Upper lobe of right lung (tissue), 1 donor: Measurements from ENCODE around the gene TMEM80. TPM values are rescaled to one million over a fixed set of nuclear protein-coding genes. Genes with fewer than 3 reads are reported as not detected.
A peak's percentile ranks its signal among the peaks of the same experiment; 100 is the strongest.

ENCODE experiments used
- ATAC-seq: fragments of 200-7000 bp; cut with Tn5 transposase; one replicate; pipeline ENCODE4 v1.9.1; 2020; ENCODE audit warnings: mild to moderate bottlenecking, moderate library complexity
- DNase-seq: peaks from one replicate; pipeline ENCODE4 v3.0.0-alpha.2; 2020
- H3K27ac ChIP-seq: fragments of 200-600 bp; one replicate; pipeline ENCODE4 v1.8.0; 2022
- H3K27me3 ChIP-seq: fragments of 200-600 bp; one replicate; pipeline ENCODE4 v1.8.0; 2022; ENCODE audit warnings: mild to moderate bottlenecking
- H3K36me3 ChIP-seq: fragments of 200-600 bp; one replicate; pipeline ENCODE4 v1.8.0; 2022
- H3K4me1 ChIP-seq: fragments of 200-600 bp; one replicate; pipeline ENCODE4 v1.8.0; 2022
- H3K4me3 ChIP-seq: fragments of 200-600 bp; one replicate; pipeline ENCODE4 v1.8.0; 2022; ENCODE audit warnings: mild to moderate bottlenecking
- H3K9me3 ChIP-seq: fragments of 200-600 bp; one replicate; pipeline ENCODE4 v1.8.0; 2022
- intact Hi-C: fragments of 100-400 bp; cut with DNase I; formaldehyde crosslinking; loops from one replicate; pipeline ENCODE4 v1.11.0; 2022
- total RNA-seq: library from RNA; stranded (reverse); fragmentation: NEBNext Ultra II Directional; extraction: Animal tissue kit (Norgen Biotek cat#: 25700); gene quantifications from one replicate; pipeline ENCODE4 v1.2.1, GENCODE V29; 2021
- TF ChIP-seq, protein P1 (sequence below): fragments of 200-600 bp; IDR thresholded peaks from one replicate; pipeline ENCODE4 v1.8.0; 2022; ENCODE audit warnings: antibody characterized with exemption
- donor health status: DM: no; HTN: yes; CAD: no; lungs with severe emphysema.

The TMEM80 gene
- total RNA-seq, 1 donor from 2014 or later = 33.2 TPM

DNA sequence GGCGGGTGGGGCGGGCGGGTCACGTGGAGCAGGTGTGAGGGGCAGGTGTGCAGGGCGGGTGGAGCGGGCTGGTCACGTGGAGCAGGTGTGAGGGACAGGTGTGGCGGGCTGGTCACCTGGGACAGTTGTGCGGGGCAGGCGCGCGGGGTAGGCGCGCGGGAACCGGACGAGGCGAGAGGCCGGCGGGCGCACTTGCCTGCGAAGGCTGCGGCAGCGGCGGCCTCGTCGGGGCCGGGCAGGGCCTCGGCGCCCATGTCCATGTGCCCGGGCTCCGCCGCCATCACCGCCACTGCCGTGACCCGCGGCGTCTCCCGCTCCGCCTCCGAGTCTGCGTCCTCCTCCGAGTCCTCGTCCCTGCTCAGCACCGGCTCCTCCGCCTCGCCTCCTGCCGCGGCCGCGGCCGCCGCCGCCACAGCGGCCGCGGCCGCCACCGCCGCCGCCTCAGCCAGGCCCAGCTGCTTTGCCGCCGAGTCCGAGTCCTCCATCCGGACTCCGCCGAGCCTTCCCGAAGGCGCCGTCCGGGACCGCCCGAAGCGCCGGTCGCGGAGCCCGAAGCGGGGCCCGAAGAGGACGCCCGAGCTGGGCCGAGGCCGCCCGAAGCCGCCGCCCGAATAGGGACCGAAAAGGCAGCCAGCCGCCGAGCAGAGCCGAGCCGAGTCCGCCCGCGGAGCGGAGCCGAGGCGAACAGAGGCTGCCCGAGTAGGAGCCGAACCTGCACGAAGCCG lies 891 bp upstream of the TMEM80 start, which contains the start of gene DEAF1:
Gene DEAF1, minus strand, starts transcription at position 660 of the 725 bp plus-strand sequence. Its CDS starts 175 bp downstream, at position 485.
- peak; percentile 91 for ATAC-seq
- H3K4me3 ChIP-seq = peak within 1 kb of the TSS; percentile 71
- H3K27ac ChIP-seq = peak within 1 kb of the TSS; percentile 99
- TF ChIP-seq, protein P1, sequence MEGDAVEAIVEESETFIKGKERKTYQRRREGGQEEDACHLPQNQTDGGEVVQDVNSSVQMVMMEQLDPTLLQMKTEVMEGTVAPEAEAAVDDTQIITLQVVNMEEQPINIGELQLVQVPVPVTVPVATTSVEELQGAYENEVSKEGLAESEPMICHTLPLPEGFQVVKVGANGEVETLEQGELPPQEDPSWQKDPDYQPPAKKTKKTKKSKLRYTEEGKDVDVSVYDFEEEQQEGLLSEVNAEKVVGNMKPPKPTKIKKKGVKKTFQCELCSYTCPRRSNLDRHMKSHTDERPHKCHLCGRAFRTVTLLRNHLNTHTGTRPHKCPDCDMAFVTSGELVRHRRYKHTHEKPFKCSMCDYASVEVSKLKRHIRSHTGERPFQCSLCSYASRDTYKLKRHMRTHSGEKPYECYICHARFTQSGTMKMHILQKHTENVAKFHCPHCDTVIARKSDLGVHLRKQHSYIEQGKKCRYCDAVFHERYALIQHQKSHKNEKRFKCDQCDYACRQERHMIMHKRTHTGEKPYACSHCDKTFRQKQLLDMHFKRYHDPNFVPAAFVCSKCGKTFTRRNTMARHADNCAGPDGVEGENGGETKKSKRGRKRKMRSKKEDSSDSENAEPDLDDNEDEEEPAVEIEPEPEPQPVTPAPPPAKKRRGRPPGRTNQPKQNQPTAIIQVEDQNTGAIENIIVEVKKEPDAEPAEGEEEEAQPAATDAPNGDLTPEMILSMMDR = no peak
- H3K9me3 ChIP-seq = no peaks in the 10 kb centered on the region
- H3K27me3 ChIP-seq = no peaks in the 10 kb centered on the region
- peaks cover 16% of the 10 kb centered on the region for H3K36me3 ChIP-seq
- intact Hi-C loops = no loop called here
- H3K4me1 ChIP-seq = peaks cover 32% of the 10 kb centered on the region
- peak; percentile 99 for DNase-seq

DNA sequence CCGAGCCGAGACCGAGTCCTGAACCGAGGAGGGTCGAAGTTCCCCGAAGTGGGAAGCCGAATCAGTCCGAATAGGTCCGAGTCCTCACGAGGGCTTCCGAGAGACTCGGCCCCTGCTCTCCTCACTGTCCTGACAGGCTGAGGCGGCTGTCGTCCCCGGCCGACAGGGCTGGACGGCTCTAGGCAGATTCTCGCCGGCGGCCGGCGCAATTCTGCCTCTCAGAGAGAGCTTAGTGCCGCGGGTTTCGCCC lies 403 bp upstream of the TMEM80 start:
- H3K27me3 ChIP-seq = no peaks in the 10 kb centered on the region
- no peak for DNase-seq
- no peaks in the 10 kb centered on the region for H3K9me3 ChIP-seq
- no peak for ATAC-seq
- peaks cover 18% of the 10 kb centered on the region for H3K36me3 ChIP-seq
- TF ChIP-seq, protein P1 = no peak
- intact Hi-C loops = no loop called here
- H3K4me3 ChIP-seq = peak overlapping the region; percentile 71
- peaks cover 32% of the 10 kb centered on the region for H3K4me1 ChIP-seq
- peak overlapping the region; percentile 99 for H3K27ac ChIP-seq

DNA sequence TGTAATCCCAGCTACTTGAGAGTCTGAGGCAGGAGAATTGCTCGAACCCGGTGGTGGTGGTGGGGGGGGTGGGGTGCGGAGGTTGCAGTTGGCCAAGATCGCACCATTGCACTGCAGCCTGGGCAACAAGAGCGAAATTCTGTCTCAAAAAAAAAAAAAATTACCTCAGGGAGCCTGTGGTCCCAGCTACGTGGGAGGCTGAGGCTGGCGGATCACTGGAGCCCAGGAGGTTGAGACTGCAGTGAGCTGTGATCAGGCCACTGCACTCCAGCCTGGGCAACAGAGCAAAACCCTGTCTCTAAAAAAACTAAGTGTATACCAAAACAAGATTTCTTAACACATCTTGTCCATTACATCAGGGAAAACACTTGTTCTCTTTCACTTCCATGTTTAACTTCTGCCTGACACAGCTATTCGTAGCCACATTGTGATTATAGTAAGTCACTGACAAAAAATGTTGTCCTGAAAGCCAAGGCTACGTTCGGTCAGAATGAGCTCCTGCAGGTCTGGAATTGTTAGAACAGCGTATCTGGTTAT lies 1.4 kb downstream of the TMEM80 start:
- Histone ChIP-seq H3K27ac (peak overlapping the region; percentile 99), H3K4me1 (peaks cover 33% of the 10 kb centered on the region), H3K4me3 (peak overlapping the region; percentile 71), H3K27me3 (no peaks in the 10 kb centered on the region), H3K36me3 (peaks cover 9% of the 10 kb centered on the region), H3K9me3 (no peaks in the 10 kb centered on the region)
- ATAC-seq (no peak), DNase-seq (no peak)
- intact Hi-C loops = no loop called here
- TF ChIP-seq, protein P1 = no peak

DNA sequence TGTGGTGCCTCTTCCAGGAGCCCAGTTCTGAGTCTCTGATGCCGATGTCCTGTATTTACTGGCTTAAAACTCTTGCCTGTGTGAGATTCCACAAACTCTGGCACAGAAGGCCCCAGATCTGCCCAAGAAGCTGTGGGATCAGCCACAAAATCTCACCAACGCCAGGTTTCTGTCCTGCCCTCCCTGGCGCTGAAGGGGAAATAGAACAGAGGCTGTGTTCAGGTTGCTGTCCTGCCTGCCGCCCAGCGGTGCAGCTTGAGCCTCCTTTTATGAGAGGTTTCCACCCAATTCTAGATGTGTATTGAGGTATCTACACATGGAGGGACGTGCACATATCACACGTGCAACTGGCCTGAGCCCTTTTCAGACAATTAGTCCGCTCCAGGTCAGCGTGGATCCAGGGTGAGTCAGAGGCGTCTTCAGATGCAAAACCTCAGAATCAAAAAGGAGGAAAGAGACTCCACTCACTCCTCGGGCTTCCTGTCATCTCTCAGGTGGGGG lies 2.2 kb downstream of the TMEM80 start:
- Histone ChIP-seq H3K36me3 (peaks cover 9% of the 10 kb centered on the region), H3K4me1 (peaks cover 40% of the 10 kb centered on the region), H3K27ac (peak overlapping the region; percentile 99), H3K27me3 (no peaks in the 10 kb centered on the region), H3K4me3 (no peak overlapping the region), H3K9me3 (no peaks in the 10 kb centered on the region)
- intact Hi-C loops = no loop called here
- no peak for DNase-seq
- no peak for ATAC-seq
- TF ChIP-seq, protein P1 = no peak

DNA sequence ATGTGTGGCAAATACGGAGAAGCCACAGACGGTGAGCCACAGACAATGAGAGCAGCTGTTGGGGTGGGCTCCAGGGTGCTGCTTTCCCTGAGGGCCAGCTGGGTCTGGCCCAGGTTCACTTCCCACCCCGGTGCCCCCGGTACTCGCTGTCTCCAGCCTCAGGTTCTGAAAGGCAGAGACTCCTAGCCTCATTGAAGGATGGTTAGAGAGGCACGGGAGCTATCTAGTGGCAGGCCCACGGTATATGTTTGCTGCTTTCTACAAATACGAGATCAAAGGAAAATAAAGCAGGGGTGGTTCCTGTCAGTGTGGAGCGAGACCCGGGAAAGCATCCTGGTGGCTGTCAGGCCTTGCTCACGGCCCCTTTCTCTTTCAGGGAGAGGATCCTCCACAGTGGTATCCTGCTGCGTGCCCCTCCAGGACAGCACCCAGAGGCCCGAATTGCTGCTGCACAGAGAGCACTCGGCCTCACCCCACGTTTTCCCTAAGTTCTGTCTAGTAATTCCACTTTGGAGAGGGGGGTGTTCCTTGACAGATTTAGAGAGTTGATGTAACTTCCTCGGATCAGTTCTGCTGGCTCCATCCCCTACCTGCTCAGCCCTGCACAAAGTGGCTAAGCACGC lies 3.0 kb downstream of the TMEM80 start:
- H3K27ac ChIP-seq = no peak overlapping the region
- no peak for ATAC-seq
- TF ChIP-seq, protein P1 = no peak
- no peaks in the 10 kb centered on the region for H3K27me3 ChIP-seq
- H3K9me3 ChIP-seq = no peaks in the 10 kb centered on the region
- intact Hi-C loops = no loop called here
- H3K36me3 ChIP-seq = peaks cover 9% of the 10 kb centered on the region
- H3K4me1 ChIP-seq = peaks cover 38% of the 10 kb centered on the region
- no peak overlapping the region for H3K4me3 ChIP-seq
- DNase-seq = no peak
